ENCODE measurements around the gene MUC12. TPM values are rescaled to one million over a fixed set of nuclear protein-coding genes. Genes with fewer than 3 reads are reported as not detected.
"Not testable (repeated sequence)": the region's sequence is repeated elsewhere in the genome, so short reads cannot be mapped to it uniquely, and the experiment has no call there.

MUC12 gene
- total and polyA plus RNA-seq, 2 of the 4 experiments (the other 2 are of a cell fraction): 4.0 TPM; not detected in 1

DNA sequence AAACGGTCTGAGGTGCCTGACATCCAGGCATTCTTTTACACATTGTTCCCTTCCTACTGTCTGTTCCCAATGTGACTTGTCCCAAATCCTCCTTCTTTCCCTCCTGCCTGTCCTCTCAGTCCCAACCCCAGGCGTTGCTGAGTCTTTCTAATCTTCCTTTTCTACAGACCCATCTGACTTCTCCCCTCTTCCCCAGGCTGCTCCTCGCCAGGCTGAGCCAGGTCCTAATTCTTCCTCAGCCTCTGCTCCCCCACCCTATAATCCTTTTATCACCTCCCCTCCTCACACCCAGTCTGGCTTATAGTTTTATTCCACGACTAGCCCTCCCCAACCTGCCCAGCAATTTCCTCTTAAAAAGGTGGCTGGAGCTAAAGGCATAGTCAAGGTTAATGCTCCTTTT lies 45.7 kb upstream of the MUC12 start:
- H3K4me1 ChIP-seq (ENCODE audit: control insufficient read depth, insufficient read depth, low read length); H3K56ac ChIP-seq (ENCODE audit: extremely low read depth, insufficient read depth, low read length); ATAC-seq (ENCODE audit: low read depth); H4K91ac ChIP-seq (ENCODE audit: insufficient read depth, low read depth, low read length); H2AK9ac ChIP-seq (replicated peaks; ENCODE audit: low read depth, low read length, poor library complexity); H3K36me3 ChIP-seq (ENCODE audit: control insufficient read depth, insufficient read depth, low read length); H4K8ac ChIP-seq (ENCODE audit: low read depth in 2 of 2, low read length in 2 of 2); H3K27ac ChIP-seq (ENCODE audit: insufficient read depth, low read length); H4K20me1 ChIP-seq (ENCODE audit: insufficient read depth, low read length); intact Hi-C loops (cut with micrococcal nuclease); H2BK15ac ChIP-seq (ENCODE audit: low read depth, low read length); H3K14ac ChIP-seq (replicated peaks; ENCODE audit: low read depth, low read length); BruUV-seq (replicated peaks); H3K4me2 ChIP-seq (ENCODE audit: low read depth, low read length); H2BK5ac ChIP-seq (ENCODE audit: low read depth, low read length, poor library complexity, severe bottlenecking); H3K4ac ChIP-seq (ENCODE audit: low read depth, low read length); H4K5ac ChIP-seq (ENCODE audit: low read depth, low read length); H2AK5ac ChIP-seq (ENCODE audit: low read depth, low read length); DNase-seq; H2AFZ ChIP-seq (replicated peaks; ENCODE audit: low read length, poor library complexity); H3K18ac ChIP-seq (ENCODE audit: low read depth, low read length); H2BK20ac ChIP-seq (ENCODE audit: low read depth, low read length); CTCF ChIA-PET; dilution Hi-C loops (cut with HindIII; ENCODE audit: low sequenced_read_pairs, unreplicated experiment); H3K9ac ChIP-seq (ENCODE audit: low read depth, low read length); H3K9me1 ChIP-seq (ENCODE audit: insufficient read depth, low read length); H3K4me3 ChIP-seq (ENCODE audit: insufficient read depth, low read depth, low read length); H3K79me1 ChIP-seq (ENCODE audit: low read depth in 1 of 2, low read length in 2 of 2); H3K9me3 ChIP-seq (ENCODE audit: control insufficient read depth, insufficient read depth, low read length); H3K23ac ChIP-seq (ENCODE audit: low read depth, low read length); H2BK120ac ChIP-seq (ENCODE audit: low read depth, low read length); in situ Hi-C loops (cut with MboI; ENCODE audit: low sequenced_read_pairs); POLR2A ChIA-PET (ENCODE audit: unreplicated experiment): not testable (repeated sequence)
- 33% methylated on average over 1 of the region's 4 CpGs; no CpG with 5 or more reads in 1 of the 2 experiments for WGBS, 2 experiments (ENCODE audit: extremely low coverage in 2 of 2, insufficient read length in 1 of 2)
- peaks cover 12% of the 10 kb centered on the region for H3K27me3 ChIP-seq (ENCODE audit: control insufficient read depth, insufficient read depth, low read length)

Data from IMR-90 (cell line).